ENCODE results near the gene TP53BP1. TPM values are rescaled to one million over a fixed set of nuclear protein-coding genes. Genes with fewer than 3 reads are reported as not detected.
A peak's percentile ranks its signal among the peaks of the same experiment; 100 is the strongest.

TP53BP1 gene
- total RNA-seq, 1 donor from 2014 or later = 87.2 TPM

- peak overlapping the region in 1 of 3 donors; percentile 79 for H3K4me3 ChIP-seq (ENCODE audit: low read length in 3 of 3)
- peaks cover 24 to 43% (median 27%) of the 10 kb centered on the region in 3 donors for H3K4me1 ChIP-seq (ENCODE audit: control insufficient read depth in 3 of 3, insufficient read depth in 3 of 3, low read length in 3 of 3)
- H3K27me3 ChIP-seq (ENCODE audit: control insufficient read depth in 3 of 3, insufficient read depth in 3 of 3, low read length in 3 of 3) = peaks cover 0 to 8% (median 7%) of the 10 kb centered on the region in 3 donors
- peak overlapping the region in 1 of 3 donors; percentile 9 for H3K9ac ChIP-seq (ENCODE audit: low read depth in 1 of 3, low read length in 3 of 3)
- peaks cover 16 to 31% (median 22%) of the 10 kb centered on the region in 3 donors for H3K36me3 ChIP-seq (ENCODE audit: control insufficient read depth in 3 of 3, insufficient read depth in 3 of 3, low read length in 3 of 3)
- no peaks in the 10 kb centered on the region for H3K9me3 ChIP-seq (ENCODE audit: control insufficient read depth in 3 of 3, low read length in 3 of 3)
- H3K27ac ChIP-seq (ENCODE audit: low read depth, low read length) = no peak overlapping the region
Observed at GRCh38 chr15:43519196-43519595, 26.2 kb upstream of the TP53BP1 start.

- Histone ChIP-seq H3K27ac (ENCODE audit: low read depth, low read length) (peak overlapping the region; percentile 70), H3K9me3 (ENCODE audit: control insufficient read depth in 3 of 3, low read length in 3 of 3) (no peaks in the 10 kb centered on the region), H3K4me3 (ENCODE audit: low read length in 3 of 3) (peak overlapping the region; percentile 67 to 79 (median 73)), H3K9ac (ENCODE audit: low read depth in 1 of 3, low read length in 3 of 3) (peak overlapping the region; percentile 60 to 69 (median 69)), H3K27me3 (ENCODE audit: control insufficient read depth in 3 of 3, insufficient read depth in 3 of 3, low read length in 3 of 3) (peaks cover 0 to 8% (median 7%) of the 10 kb centered on the region in 3 donors), H3K36me3 (ENCODE audit: control insufficient read depth in 3 of 3, insufficient read depth in 3 of 3, low read length in 3 of 3) (peaks cover 12 to 24% (median 18%) of the 10 kb centered on the region in 3 donors), H3K4me1 (ENCODE audit: control insufficient read depth in 3 of 3, insufficient read depth in 3 of 3, low read length in 3 of 3) (peaks cover 32 to 46% (median 35%) of the 10 kb centered on the region in 3 donors)
Observed at GRCh38 chr15:43518197-43518761, 25.3 kb upstream of the TP53BP1 start.

- H3K9me3 ChIP-seq (ENCODE audit: control insufficient read depth in 3 of 3, low read length in 3 of 3) = no peaks in the 10 kb centered on the region
- H3K4me1 ChIP-seq (ENCODE audit: control insufficient read depth in 3 of 3, insufficient read depth in 3 of 3, low read length in 3 of 3) = peaks cover 32 to 46% (median 38%) of the 10 kb centered on the region in 3 donors
- H3K27ac ChIP-seq (ENCODE audit: low read depth, low read length) = peak within 1 kb of the TSS; percentile 73
- peak within 1 kb of the TSS; percentile 67 to 79 (median 73) for H3K4me3 ChIP-seq (ENCODE audit: low read length in 3 of 3)
- H3K27me3 ChIP-seq (ENCODE audit: control insufficient read depth in 3 of 3, insufficient read depth in 3 of 3, low read length in 3 of 3) = peaks cover 0 to 8% (median 7%) of the 10 kb centered on the region in 3 donors
- H3K36me3 ChIP-seq (ENCODE audit: control insufficient read depth in 3 of 3, insufficient read depth in 3 of 3, low read length in 3 of 3) = peaks cover 12 to 24% (median 13%) of the 10 kb centered on the region in 3 donors
- peak within 1 kb of the TSS; percentile 60 to 69 (median 69) for H3K9ac ChIP-seq (ENCODE audit: low read depth in 1 of 3, low read length in 3 of 3)
Observed at GRCh38 chr15:43517354-43518196, 24.6 kb upstream of the TP53BP1 start, which contains the start of gene MAP1A. MAP1A (plus strand) TSS chr15:43517608; CDS start chr15:43521474, 3,866 bp downstream.

GRCh38 chr15:43516801-43517353 lies 23.9 kb upstream of the TP53BP1 start:
- peak overlapping the region; percentile 61 to 68 (median 62) for H3K4me3 ChIP-seq (ENCODE audit: low read length in 3 of 3)
- H3K9me3 ChIP-seq (ENCODE audit: control insufficient read depth in 3 of 3, low read length in 3 of 3) = no peaks in the 10 kb centered on the region
- H3K36me3 ChIP-seq (ENCODE audit: control insufficient read depth in 3 of 3, insufficient read depth in 3 of 3, low read length in 3 of 3) = peaks cover 7 to 17% (median 9%) of the 10 kb centered on the region in 3 donors
- H3K27ac ChIP-seq (ENCODE audit: low read depth, low read length) = peak overlapping the region; percentile 73
- H3K9ac ChIP-seq (ENCODE audit: low read depth in 1 of 3, low read length in 3 of 3) = peak overlapping the region; percentile 46 to 64 (median 52)
- peaks cover 32 to 49% (median 38%) of the 10 kb centered on the region in 3 donors for H3K4me1 ChIP-seq (ENCODE audit: control insufficient read depth in 3 of 3, insufficient read depth in 3 of 3, low read length in 3 of 3)
- peaks cover 0 to 8% (median 7%) of the 10 kb centered on the region in 3 donors for H3K27me3 ChIP-seq (ENCODE audit: control insufficient read depth in 3 of 3, insufficient read depth in 3 of 3, low read length in 3 of 3)

- Histone ChIP-seq H3K4me1 (ENCODE audit: control insufficient read depth in 3 of 3, insufficient read depth in 3 of 3, low read length in 3 of 3) (peaks cover 39 to 55% (median 44%) of the 10 kb centered on the region in 3 donors), H3K9ac (ENCODE audit: low read depth in 1 of 3, low read length in 3 of 3) (peak overlapping the region in 2 of 3 donors; percentile 16 to 24), H3K4me3 (ENCODE audit: low read length in 3 of 3) (peak overlapping the region in 2 of 3 donors; percentile 24 to 29), H3K27me3 (ENCODE audit: control insufficient read depth in 3 of 3, insufficient read depth in 3 of 3, low read length in 3 of 3) (peaks cover 0 to 8% (median 7%) of the 10 kb centered on the region in 3 donors), H3K36me3 (ENCODE audit: control insufficient read depth in 3 of 3, insufficient read depth in 3 of 3, low read length in 3 of 3) (peaks cover 0 to 10% (median 3%) of the 10 kb centered on the region in 3 donors), H3K9me3 (ENCODE audit: control insufficient read depth in 3 of 3, low read length in 3 of 3) (no peaks in the 10 kb centered on the region), H3K27ac (ENCODE audit: low read depth, low read length) (peak overlapping the region; percentile 73)
Observed at GRCh38 chr15:43516185-43516584, 23.2 kb upstream of the TP53BP1 start.

- Histone ChIP-seq H3K9ac (ENCODE audit: low read depth in 1 of 3, low read length in 3 of 3) (peak overlapping the region in 1 of 3 donors; percentile 16), H3K9me3 (ENCODE audit: control insufficient read depth in 3 of 3, low read length in 3 of 3) (no peaks in the 10 kb centered on the region), H3K36me3 (ENCODE audit: control insufficient read depth in 3 of 3, insufficient read depth in 3 of 3, low read length in 3 of 3) (peaks cover 0 to 7% (median 0%) of the 10 kb centered on the region in 3 donors), H3K4me1 (ENCODE audit: control insufficient read depth in 3 of 3, insufficient read depth in 3 of 3, low read length in 3 of 3) (peaks cover 41 to 59% (median 47%) of the 10 kb centered on the region in 3 donors), H3K27me3 (ENCODE audit: control insufficient read depth in 3 of 3, insufficient read depth in 3 of 3, low read length in 3 of 3) (peaks cover 0 to 8% (median 7%) of the 10 kb centered on the region in 3 donors), H3K4me3 (ENCODE audit: low read length in 3 of 3) (peak overlapping the region in 2 of 3 donors; percentile 24 to 29), H3K27ac (ENCODE audit: low read depth, low read length) (peak overlapping the region; percentile 73)
Observed at GRCh38 chr15:43515741-43516140, 22.8 kb upstream of the TP53BP1 start.

- H3K27ac ChIP-seq (ENCODE audit: low read depth, low read length) = peak overlapping the region; percentile 64
- peak overlapping the region in 2 of 3 donors; percentile 7 to 10 for H3K9ac ChIP-seq (ENCODE audit: low read depth in 1 of 3, low read length in 3 of 3)
- peaks cover 45 to 67% (median 53%) of the 10 kb centered on the region in 3 donors for H3K4me1 ChIP-seq (ENCODE audit: control insufficient read depth in 3 of 3, insufficient read depth in 3 of 3, low read length in 3 of 3)
- no peaks in the 10 kb centered on the region for H3K36me3 ChIP-seq (ENCODE audit: control insufficient read depth in 3 of 3, insufficient read depth in 3 of 3, low read length in 3 of 3)
- H3K4me3 ChIP-seq (ENCODE audit: low read length in 3 of 3) = no peak overlapping the region
- H3K27me3 ChIP-seq (ENCODE audit: control insufficient read depth in 3 of 3, insufficient read depth in 3 of 3, low read length in 3 of 3) = peaks cover 0 to 8% (median 7%) of the 10 kb centered on the region in 3 donors
- no peaks in the 10 kb centered on the region for H3K9me3 ChIP-seq (ENCODE audit: control insufficient read depth in 3 of 3, low read length in 3 of 3)
Observed at GRCh38 chr15:43514241-43515057, 21.5 kb upstream of the TP53BP1 start.

- Histone ChIP-seq H3K36me3 (ENCODE audit: control insufficient read depth in 3 of 3, insufficient read depth in 3 of 3, low read length in 3 of 3) (no peaks in the 10 kb centered on the region), H3K27ac (ENCODE audit: low read depth, low read length) (peak overlapping the region; percentile 64), H3K9me3 (ENCODE audit: control insufficient read depth in 3 of 3, low read length in 3 of 3) (no peaks in the 10 kb centered on the region), H3K4me3 (ENCODE audit: low read length in 3 of 3) (no peak overlapping the region), H3K4me1 (ENCODE audit: control insufficient read depth in 3 of 3, insufficient read depth in 3 of 3, low read length in 3 of 3) (peaks cover 53 to 68% (median 54%) of the 10 kb centered on the region in 3 donors), H3K27me3 (ENCODE audit: control insufficient read depth in 3 of 3, insufficient read depth in 3 of 3, low read length in 3 of 3) (peaks cover 0 to 8% (median 7%) of the 10 kb centered on the region in 3 donors), H3K9ac (ENCODE audit: low read depth in 1 of 3, low read length in 3 of 3) (no peak overlapping the region)
Observed at GRCh38 chr15:43513550-43513949, 20.6 kb upstream of the TP53BP1 start.
